NCI-H446 treated with DMSO at 0.1 percent for 48 hours (cell line): ENCODE results near the gene KLHDC9.
"Not testable (repeated sequence)": the region's sequence is repeated elsewhere in the genome, so short reads cannot be mapped to it uniquely, and the experiment has no call there.

Source experiments
- DNase-seq: peaks from one replicate; lab custom pipeline; 2025; lab: John Stamatoyannopoulos, UW

Gene KLHDC9

GRCh38 chr1:161098210-161099068 lies at the start of gene KLHDC9:
Gene KLHDC9, plus strand, starts transcription at chr1:161098361. Its CDS starts 175 bp downstream, at chr1:161098536.
- no peak for DNase-seq

GRCh38 chr1:161048949-161049722 lies 49.0 kb upstream of the KLHDC9 start:
- DNase-seq: no peak

- DNase-seq: no peak
Observed at GRCh38 chr1:161051219-161051618, 46.9 kb upstream of the KLHDC9 start.

- DNase-seq: no peak
Observed at GRCh38 chr1:161052899-161053298, 45.3 kb upstream of the KLHDC9 start.

GRCh38 chr1:161054232-161054631 lies 43.9 kb upstream of the KLHDC9 start:
- DNase-seq: no peak

- DNase-seq: no peak
Observed at GRCh38 chr1:161054805-161055204, 43.4 kb upstream of the KLHDC9 start.

- DNase-seq: no peak
Observed at GRCh38 chr1:161059293-161059692, 38.9 kb upstream of the KLHDC9 start.

- DNase-seq: no peak
Observed at GRCh38 chr1:161061419-161061818, 36.7 kb upstream of the KLHDC9 start.

GRCh38 chr1:161063936-161064335 lies 34.2 kb upstream of the KLHDC9 start:
- not testable (repeated sequence) for DNase-seq

- DNase-seq: not testable (repeated sequence)
Observed at GRCh38 chr1:161065681-161066080, 32.5 kb upstream of the KLHDC9 start.

- DNase-seq: no peak
Observed at GRCh38 chr1:161066694-161067093, 31.5 kb upstream of the KLHDC9 start.

GRCh38 chr1:161068306-161069234 lies 29.6 kb upstream of the KLHDC9 start:
- DNase-seq: no peak

GRCh38 chr1:161069241-161069640 lies 28.9 kb upstream of the KLHDC9 start:
- DNase-seq: no peak

- no peak for DNase-seq
Observed at GRCh38 chr1:161069731-161070270, 28.4 kb upstream of the KLHDC9 start, which contains the start of gene ARHGAP30. Gene ARHGAP30, minus strand, starts transcription at chr1:161069891. Its CDS starts 267 bp downstream, at chr1:161069624.

GRCh38 chr1:161070761-161071160 lies 27.4 kb upstream of the KLHDC9 start:
- DNase-seq: no peak

- no peak for DNase-seq
Observed at GRCh38 chr1:161071886-161072371, 26.2 kb upstream of the KLHDC9 start.

- DNase-seq: no peak
Observed at GRCh38 chr1:161072751-161073449, 25.3 kb upstream of the KLHDC9 start.

GRCh38 chr1:161073474-161074121 lies 24.6 kb upstream of the KLHDC9 start:
- DNase-seq: no peak

GRCh38 chr1:161074676-161075368 lies 23.3 kb upstream of the KLHDC9 start:
- no peak for DNase-seq

- no peak for DNase-seq
Observed at GRCh38 chr1:161076410-161076809, 21.8 kb upstream of the KLHDC9 start.
